ENCODE results near the gene SKAP1. TPM values are rescaled to one million over a fixed set of nuclear protein-coding genes. Genes with fewer than 3 reads are reported as not detected.
"Not testable (repeated sequence)": the region's sequence is repeated elsewhere in the genome, so short reads cannot be mapped to it uniquely, and the experiment has no call there.

The SKAP1 gene
- total RNA-seq, 4 donors from 2014 or later: 1.1 to 1.7 (median 1.2) TPM

- 70% methylated on average over 4 of the region's 4 CpGs for WGBS
- H3K9me3 ChIP-seq: no peaks in the 10 kb centered on the region
- TF ChIP-seq EP300 (IDR thresholded peaks at IDR 0.05) (no peak), POLR2A (IDR thresholded peaks at IDR 0.05; ENCODE audit: low read depth) (no peak), POLR2AphosphoS5 (IDR thresholded peaks at IDR 0.05) (no peak), CTCF (IDR thresholded peaks at IDR 0.05) (no peak)
- peaks cover 0 to 36% (median 3%) of the 10 kb centered on the region in 4 donors for H3K27me3 ChIP-seq
- H3K4me1 ChIP-seq: no peaks in the 10 kb centered on the region
- intact Hi-C loops (cut with DNase I): no loop called here
- no peaks in the 10 kb centered on the region for H3K36me3 ChIP-seq
- no peak overlapping the region for H3K27ac ChIP-seq (replicated peaks in 1 of 4)
- no peak for DNase-seq (ENCODE audit: extremely low spot score)
- no peak overlapping the region for H3K4me3 ChIP-seq
Measured at GRCh38 chr17:48211787-48212186, 218.2 kb downstream of the SKAP1 start.

- intact Hi-C loops (cut with DNase I): no loop called here
- H3K27me3 ChIP-seq: peaks cover 0 to 36% (median 3%) of the 10 kb centered on the region in 4 donors
- no peak for DNase-seq (ENCODE audit: extremely low spot score)
- H3K4me3 ChIP-seq: no peak overlapping the region
- H3K9me3 ChIP-seq: no peaks in the 10 kb centered on the region
- H3K36me3 ChIP-seq: no peaks in the 10 kb centered on the region
- no peaks in the 10 kb centered on the region for H3K4me1 ChIP-seq
- TF ChIP-seq CTCF (IDR thresholded peaks at IDR 0.05): no peak
- TF ChIP-seq POLR2AphosphoS5 (IDR thresholded peaks at IDR 0.05): no peak
- TF ChIP-seq EP300 (IDR thresholded peaks at IDR 0.05): no peak
- no peak for TF ChIP-seq POLR2A (IDR thresholded peaks at IDR 0.05; ENCODE audit: low read depth)
- no peak overlapping the region for H3K27ac ChIP-seq (replicated peaks in 1 of 4)
Measured at GRCh38 chr17:48211011-48211410, 219.0 kb downstream of the SKAP1 start.

GRCh38 chr17:48209973-48210372 lies 220.0 kb downstream of the SKAP1 start:
- DNase-seq (ENCODE audit: extremely low spot score): no peak
- Histone ChIP-seq H3K27me3 (peaks cover 0 to 29% (median 3%) of the 10 kb centered on the region in 4 donors), H3K9me3 (no peaks in the 10 kb centered on the region), H3K36me3 (no peaks in the 10 kb centered on the region), H3K27ac (replicated peaks in 1 of 4) (no peak overlapping the region), H3K4me1 (no peaks in the 10 kb centered on the region), H3K4me3 (no peak overlapping the region)
- 94% methylated on average over 9 of the region's 10 CpGs for WGBS
- intact Hi-C loops (cut with DNase I): no loop called here
- no peak for TF ChIP-seq EP300 (IDR thresholded peaks at IDR 0.05)
- TF ChIP-seq CTCF (IDR thresholded peaks at IDR 0.05): no peak
- no peak for TF ChIP-seq POLR2AphosphoS5 (IDR thresholded peaks at IDR 0.05)
- no peak for TF ChIP-seq POLR2A (IDR thresholded peaks at IDR 0.05; ENCODE audit: low read depth)

GRCh38 chr17:48207776-48208544 lies 222.1 kb downstream of the SKAP1 start:
- no peak for DNase-seq (ENCODE audit: extremely low spot score)
- Histone ChIP-seq H3K9me3 (no peaks in the 10 kb centered on the region), H3K36me3 (no peaks in the 10 kb centered on the region), H3K4me1 (no peaks in the 10 kb centered on the region), H3K27me3 (peaks cover 0 to 21% (median 3%) of the 10 kb centered on the region in 4 donors), H3K27ac (replicated peaks in 1 of 4) (no peak overlapping the region), H3K4me3 (no peak overlapping the region)
- WGBS: 38% methylated on average over 7 of the region's 7 CpGs
- intact Hi-C loops (cut with DNase I): no loop called here
- TF ChIP-seq POLR2AphosphoS5 (IDR thresholded peaks at IDR 0.05) (no peak), EP300 (IDR thresholded peaks at IDR 0.05) (no peak), POLR2A (IDR thresholded peaks at IDR 0.05; ENCODE audit: low read depth) (no peak), CTCF (IDR thresholded peaks at IDR 0.05) (no peak)

- H3K4me1 ChIP-seq; H3K9me3 ChIP-seq; H3K36me3 ChIP-seq; H3K27ac ChIP-seq (replicated peaks in 1 of 4); H3K4me3 ChIP-seq; DNase-seq (ENCODE audit: extremely low spot score); intact Hi-C loops (cut with DNase I): not testable (repeated sequence)
- peaks cover 0 to 15% (median 2%) of the 10 kb centered on the region in 4 donors for H3K27me3 ChIP-seq
- WGBS: 80% methylated on average over 4 of the region's 4 CpGs
Measured at GRCh38 chr17:48207036-48207435, 223.0 kb downstream of the SKAP1 start.

Measured in esophagus muscularis mucosa (tissue), 4 donors.